ENCODE results near the gene ACAP3. TPM values are rescaled to one million over a fixed set of nuclear protein-coding genes. Genes with fewer than 3 reads are reported as not detected.
"Not testable (repeated sequence)": the region's sequence is repeated elsewhere in the genome, so short reads cannot be mapped to it uniquely, and the experiment has no call there.

Gene ACAP3
- total RNA-seq, 1 donor from 2014 or later = 35.3 TPM

DNA sequence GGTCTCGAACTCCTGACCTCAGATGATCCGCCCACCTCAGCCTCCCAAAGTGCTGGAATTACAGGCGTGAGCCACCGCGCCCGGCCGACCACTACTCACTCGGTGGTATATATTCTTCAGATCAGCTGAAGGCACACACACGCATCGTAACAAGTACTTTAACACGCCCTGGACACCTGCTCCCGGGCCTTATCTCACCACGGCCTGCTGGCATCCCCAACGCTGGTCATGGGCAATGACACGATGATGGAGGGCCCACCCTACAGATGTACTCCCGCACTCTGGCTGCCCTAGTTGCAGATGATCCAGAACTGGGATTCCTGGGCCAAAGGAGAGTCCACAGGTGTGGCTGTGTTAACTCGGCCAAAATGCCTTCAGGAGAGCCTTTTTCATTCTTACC is 45.7 kb downstream of the ACAP3 start:
- ATAC-seq = no peak

DNA sequence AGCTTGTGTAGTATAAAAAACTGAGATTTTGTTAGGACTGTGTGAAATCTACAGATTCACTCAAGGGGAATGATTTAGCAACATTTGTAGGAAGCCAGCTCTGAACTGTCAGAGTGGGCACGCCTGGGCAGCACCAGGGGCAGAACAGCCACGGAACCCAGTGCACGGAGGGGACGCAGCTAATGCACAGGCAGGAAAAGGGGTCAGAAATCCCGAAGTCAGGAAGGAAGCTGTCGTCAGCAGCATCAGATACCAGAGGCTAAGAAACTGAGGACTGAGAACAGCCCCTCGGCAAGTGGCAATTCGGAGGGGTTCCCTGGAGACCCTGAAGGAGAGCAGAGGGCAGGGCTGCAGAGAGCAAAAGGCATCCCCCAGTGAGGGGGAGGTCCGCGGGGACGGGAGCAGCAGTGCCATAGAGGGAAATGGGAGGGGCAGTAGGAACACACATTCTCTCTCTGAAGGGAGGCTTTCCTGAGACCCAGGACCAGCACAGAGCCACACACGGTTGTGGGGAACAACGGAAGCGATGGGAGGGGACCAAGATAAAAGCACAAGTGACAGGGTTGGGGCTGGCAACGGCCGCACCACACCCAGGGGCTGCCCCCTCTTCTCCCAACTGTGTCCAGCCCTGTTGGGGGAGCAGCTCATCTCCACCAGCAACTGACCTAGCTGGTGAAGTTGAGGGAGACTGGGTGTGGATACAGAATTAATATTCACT is 46.7 kb downstream of the ACAP3 start:
- ATAC-seq = no peak

DNA sequence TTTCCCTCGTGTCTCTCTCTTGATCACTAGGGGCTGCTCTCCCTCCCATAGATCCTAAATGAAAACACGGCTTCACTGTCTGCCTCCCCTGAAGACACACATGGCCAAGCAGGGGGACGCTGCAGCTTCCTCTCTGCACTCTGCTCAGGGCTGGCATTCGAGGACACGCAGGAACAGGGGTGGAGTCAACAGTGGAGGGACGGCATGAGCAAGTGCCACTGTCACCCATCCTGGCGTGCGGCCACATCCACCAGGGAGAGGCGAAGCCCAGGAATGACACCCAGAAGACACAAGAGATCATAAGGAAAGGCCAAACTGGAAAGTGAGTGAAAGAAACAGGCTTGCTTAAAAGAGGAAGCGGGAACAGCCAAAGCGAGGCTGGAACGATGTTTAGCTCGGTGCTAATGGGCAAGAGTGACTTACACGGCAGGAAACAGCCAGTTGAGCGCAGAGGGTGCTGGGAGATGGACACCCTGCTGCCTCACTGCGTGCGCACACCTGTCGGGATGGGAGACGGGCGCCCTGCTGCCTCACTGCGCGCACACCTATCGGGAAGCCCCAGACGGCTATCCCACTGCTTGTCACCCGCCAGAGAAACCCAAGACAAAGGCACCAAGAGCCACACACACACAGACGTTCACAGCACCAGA is 47.7 kb downstream of the ACAP3 start:
- no peak for ATAC-seq

DNA sequence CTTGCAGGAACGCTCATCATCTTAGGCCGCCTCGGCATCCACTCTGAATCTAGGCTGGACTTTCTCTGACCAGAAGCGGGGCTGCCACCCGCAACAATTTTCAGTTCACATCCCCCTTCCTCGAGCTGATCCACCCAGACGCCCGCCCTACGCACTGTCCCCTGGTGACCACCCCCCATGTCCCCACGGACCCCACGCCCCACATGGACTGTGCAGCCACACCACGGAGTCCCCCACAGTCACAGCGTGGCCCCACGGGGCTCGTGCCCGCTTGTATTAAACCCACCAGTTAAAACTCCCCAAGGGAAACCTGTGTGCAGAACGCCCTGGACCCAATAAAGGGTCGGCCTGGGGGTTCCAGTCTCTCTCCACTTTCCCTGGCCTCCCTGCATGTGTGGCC is 48.2 kb downstream of the ACAP3 start:
- no peak for ATAC-seq

DNA sequence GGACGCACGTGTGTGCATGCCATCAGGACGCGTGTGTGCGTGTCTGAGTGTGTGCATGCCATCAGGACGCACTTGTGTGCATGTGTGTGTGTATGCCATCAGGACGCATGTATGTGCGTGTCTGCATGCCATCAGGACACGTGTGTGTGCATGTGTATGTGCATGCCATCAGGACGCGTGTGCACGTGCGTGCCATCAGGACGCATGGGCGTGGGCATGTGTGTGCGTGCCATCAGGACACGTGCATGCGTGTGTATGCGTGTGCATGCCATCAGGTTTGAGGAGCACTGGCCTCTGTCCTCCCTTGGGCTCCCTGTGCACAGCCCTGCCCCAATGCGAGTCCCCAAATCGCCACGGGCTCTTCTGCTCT is 48.6 kb downstream of the ACAP3 start:
- no peak for ATAC-seq

DNA sequence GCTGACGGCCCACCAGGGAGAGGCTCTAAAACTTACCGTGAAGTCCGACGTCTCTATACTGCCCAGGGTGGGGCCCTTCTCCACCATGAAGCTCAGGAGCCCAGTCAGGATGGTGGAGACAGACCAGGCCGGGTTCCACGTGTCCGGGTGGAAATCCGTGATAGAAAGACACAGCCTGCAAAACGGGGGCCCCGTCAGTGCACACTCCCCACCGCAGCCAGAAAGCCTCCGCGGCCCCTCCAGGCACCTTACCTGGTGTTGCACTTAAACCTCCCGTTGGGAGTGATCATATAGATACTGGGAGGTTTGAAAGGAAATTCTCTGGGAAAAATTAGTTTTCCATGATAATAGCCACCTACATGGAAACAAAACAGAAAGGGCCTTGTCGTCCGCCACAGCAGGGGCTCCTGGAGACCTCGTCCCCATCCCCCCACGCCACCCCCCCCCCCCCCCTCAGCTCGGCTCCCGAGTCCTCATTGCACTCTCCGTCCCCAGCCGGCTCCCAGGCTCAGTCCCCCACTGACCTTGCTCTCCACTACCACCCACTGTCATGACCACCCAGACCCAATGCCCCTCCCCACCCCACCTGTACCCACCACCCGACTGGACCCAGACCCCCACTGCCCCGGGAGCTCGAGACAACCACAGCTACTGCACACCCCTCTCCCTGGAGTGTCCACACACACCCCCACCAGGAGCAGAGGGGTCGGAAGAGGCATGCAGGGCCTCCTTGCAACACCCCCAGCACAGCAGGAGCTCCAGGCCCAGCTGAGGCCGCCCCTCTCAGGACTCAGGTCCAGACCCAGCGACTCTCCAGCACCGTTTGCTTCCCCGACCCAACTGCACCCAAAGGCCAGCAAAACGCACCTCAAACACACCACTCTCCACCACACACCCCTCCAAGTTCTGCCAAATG is 50.5 kb downstream of the ACAP3 start:
- ATAC-seq = no peak

DNA sequence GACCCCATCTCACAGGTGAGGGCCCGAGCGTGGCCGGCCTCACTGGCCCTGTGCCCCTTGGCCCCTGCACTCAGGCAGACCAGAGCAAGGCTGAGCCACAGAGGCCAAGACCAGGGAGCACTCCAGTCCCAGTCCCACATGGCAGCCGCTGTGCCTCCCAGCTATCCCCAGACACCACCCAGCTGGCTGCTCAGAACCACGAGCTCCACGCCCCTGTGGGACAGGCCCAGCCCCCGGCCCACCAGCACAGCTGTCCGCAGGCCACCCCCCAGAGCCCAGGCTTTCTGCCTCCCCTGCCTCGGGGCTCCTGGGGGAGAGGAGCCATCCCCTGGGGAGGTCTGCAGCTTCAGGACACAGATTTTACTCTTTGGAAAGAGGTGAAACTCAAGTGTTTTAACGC is 52.1 kb downstream of the ACAP3 start:
- no peak for ATAC-seq

DNA sequence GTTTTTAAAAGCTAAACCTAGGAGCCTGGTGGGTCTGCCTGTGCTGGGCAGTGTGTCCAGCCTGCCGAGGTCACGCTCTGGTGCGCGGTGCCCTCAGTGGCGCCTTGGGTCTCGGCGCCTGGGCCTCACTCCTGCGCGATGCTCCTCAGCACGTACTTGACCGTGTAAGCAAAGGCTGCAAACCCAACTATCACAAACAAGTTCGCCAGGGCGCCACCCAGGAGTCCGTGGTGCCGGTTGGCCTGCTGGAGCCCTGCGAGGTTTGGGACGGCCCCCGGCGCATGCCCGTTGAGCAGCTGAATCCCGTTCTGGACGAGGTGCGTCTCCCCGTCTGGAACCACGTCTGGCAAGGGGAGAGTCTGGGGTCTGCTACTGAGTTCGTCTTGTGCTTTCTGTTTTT is 52.7 kb downstream of the ACAP3 start:
- no peak for ATAC-seq

DNA sequence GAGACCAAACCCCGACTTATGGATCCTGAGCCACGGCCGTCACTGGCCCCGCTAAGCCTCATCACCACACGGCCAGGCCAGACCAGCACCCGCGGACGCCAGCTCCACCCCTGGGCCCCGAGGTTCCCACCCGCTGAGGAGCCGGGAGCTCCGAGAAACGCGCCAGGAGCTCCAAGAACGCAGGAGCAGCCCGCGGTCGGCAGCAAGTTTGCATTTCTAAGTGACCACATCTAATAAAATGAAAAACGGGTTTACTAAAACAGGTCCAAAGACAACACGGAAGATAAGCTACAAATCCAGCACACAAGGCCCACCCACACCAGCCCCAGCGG is 53.1 kb downstream of the ACAP3 start:
- no peak for ATAC-seq

DNA sequence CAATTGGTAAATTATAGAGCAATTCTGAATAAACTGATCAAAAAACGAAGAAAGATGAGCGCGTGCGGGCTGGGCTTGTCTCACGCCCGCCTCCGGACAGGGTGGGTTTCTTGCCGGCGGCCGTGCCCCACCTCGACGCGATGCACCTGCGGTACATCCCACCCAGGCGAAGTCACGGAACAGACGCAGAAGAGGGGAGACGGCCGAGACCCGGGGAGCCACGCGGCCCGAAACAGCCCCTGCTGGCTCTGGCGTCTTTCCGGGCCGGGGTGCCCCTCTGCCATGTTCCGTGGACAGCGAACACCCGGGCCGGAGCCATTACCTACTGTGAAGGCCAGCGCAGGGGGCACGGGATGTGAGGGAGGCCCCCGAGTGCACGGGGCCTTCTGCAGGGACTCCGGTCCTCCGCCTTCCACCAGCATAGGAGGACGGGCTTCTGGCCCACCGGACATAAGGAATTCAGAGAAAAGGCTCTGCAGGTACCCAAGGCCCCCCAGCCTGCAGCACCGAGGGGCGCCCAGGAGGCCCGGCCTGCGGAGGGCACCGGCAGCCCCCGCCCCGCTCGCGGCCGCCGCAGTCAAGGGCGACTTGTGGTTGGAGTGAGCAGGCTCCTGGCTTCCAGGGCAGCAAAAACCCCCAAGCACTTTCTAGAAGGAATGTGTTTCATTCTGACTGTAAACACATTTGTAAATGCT is 53.6 kb downstream of the ACAP3 start:
- ATAC-seq = no peak

DNA sequence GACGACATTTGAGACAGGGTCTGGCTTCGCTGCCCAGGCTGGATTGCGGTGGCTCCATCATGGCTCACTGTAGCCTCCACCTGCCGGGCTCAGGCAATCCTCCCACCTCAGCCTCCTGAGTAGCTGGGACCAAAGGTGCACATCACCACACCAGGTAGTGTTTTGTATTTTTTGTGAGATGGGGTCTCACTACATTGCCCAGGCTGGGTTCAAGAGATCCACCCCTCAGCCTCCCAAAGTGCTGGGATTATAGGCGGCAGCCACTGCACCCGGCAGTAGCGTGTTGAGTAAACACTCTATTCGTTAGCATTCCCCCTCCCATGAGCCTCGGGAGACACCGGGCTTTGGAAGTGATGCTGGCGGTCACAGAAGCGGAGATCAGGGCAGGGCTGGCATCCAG is 54.4 kb downstream of the ACAP3 start:
- no peak for ATAC-seq

DNA sequence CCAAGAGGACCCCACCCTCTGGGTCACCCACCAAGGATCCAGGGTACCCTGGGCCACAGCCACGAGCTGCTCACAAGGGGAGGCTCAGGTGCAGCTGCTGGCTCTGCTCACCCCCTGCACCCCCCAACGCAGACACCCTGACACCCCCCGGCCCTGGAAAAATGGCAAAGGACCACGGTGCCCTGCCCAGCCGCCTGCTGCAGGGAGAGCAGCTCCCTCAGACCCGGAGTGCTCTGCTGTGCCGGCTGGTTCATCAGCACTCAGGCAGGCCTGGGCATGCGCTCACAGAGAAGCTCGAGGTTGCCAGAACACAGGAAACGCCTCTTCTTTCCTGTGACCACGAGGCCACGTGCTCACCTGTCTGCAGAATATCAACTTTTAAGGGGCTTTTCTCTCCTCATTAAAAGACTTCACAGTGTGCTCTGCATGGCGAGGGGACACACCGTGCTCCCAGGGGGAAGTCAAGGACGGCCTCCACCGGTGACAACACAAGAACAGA is 56.9 kb downstream of the ACAP3 start:
- ATAC-seq = peak; percentile 90

DNA sequence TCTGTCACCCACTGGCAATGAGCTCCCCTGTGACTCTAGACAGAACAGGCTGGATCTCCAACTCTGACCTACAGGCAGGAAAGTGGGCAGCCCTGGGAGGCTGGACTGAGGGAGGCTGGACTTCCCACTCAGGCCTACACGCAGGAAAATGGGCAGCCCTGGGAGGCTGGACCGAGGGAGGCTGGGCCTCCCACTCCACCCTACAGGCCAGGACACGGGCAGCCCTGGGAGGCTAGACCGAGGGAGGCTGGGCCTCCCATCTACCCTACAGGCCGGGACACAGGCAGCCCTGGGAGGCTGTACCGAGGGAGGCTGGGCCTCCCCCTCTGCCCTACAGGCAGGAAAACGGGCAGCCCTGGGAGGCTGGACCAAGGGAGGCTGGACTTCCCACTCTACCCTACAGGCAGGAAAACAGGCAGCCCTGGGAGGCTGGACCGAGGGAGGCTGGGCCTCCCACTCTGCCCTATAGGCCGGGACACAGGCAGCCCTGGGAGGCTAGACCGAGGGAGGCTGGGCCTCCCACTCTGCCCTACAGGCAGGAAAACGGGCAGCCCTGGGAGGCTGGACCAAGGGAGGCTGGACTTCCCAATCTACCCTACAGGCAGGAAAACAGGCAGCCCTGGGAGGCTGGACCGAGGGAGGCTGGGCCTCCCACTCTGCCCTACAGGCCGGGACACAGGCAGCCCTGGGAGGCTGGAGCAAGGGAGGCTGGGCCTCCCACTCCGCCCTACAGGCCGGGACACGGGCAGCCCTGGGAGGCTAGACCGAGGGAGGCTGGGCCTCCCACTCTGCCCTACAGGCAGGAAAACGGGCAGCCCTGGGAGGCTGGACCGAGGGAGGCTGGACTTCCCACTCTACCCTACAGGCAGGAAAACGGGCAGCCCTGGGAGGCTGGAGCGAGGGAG is 59.5 kb downstream of the ACAP3 start:
- not testable (repeated sequence) for ATAC-seq

DNA sequence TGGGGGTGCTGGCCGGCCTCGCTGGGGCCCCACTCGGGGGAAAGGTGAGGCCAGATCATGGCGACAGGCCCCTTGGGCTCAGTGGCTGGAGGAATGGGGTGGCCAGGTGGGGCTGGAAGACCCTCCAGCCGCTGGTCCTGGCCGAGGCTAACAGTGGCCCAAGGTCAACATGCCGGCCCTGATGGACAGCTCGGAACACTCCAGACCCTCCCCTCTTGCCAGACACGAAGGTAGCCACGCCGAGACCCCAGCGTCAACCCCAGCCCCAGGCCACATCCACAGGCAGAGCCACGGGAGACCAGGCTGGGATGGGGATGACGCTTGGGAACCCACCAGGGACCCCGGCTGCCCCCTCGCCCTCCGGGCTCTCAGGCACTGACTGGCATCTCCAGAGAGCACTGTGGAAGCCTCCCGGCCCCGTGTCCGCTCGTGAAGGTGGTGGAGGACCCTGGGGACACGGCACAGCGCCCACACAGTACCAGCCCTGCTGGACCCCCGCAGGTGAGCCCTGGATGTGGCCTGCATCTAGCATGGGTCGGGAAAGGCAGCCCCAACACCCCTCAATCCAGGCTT is 60.3 kb downstream of the ACAP3 start:
- peak; percentile 5 for ATAC-seq

DNA sequence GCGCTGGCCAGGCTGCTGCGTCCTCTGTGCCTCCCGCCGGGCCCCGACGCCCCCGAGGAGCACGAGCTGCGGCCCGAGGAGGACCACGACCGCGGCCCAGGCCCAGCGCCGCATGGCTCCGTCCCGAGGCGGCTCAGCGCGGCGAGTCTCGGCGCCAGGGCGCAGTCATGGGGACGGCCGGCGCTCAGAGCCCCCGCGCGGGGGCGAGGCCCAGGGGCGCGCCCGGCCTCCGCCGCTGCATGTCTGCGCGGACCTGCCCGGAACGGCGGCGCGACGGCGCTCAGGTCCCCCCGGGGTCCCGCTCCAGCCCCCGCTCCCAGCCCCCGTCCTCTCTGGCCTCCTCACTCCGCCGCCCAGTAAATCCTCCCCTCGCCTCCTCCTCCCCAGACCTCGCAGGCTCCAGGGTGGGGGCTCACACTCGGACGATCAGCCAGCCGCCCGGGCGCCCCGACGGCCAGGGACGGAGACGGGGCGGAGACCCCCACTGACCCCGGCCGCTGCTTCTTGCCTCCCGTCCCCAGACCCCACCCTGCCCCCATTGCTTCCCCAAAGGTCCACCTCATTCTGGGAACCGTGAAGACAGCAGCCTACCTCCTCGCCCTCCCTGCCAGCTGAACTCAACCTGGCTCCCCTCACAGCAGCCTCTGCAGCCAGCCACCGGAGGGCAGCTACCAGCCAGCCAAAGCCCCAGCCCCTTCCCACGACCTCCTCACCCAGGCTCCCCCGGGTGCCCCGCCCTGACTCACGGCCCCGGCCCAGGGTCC is 61.0 kb downstream of the ACAP3 start, which contains the start of gene C1QTNF12:
TSS of gene C1QTNF12 (minus strand) at position 146 of the 764 bp plus-strand sequence. CDS start at position 114, 32 bp downstream.
- peak; percentile 27 for ATAC-seq

DNA sequence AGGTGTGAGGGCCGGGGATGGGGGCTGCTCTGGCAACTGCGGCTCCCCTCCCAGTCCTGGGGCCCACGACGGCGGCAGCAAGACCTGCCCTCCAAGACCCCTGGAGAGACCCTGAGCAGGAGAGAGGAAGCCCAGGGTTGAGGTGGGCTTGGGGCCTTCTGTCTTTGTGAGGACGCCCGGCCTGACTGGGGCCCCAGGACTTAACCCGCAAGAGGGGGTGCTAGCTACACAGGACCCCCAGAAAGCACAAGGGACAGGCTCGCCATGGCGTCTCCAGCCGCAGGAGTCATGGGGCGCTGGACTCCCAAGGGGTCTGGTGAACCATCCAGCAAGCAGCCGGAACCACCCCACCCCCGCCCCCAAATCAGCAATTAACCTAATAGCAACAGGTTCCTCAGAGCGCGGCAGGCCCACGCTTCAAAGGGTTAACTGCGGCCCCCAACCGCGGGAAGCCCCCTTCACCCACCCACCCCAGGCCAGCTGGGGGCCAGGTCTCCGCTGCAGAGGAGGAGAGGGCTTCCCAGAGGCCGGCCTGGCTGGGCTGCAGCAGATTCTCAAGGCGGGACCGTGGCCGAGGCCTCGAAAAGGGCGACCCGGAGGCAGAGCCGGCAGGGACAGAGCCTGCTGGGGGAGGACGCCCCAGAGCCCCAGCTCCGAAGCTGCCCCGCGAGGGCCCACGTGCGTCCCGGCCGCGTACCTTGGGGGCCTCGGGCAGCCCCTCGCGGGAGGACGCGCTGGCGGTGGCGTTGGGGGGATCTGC is 61.7 kb downstream of the ACAP3 start:
- ATAC-seq = no peak

DNA sequence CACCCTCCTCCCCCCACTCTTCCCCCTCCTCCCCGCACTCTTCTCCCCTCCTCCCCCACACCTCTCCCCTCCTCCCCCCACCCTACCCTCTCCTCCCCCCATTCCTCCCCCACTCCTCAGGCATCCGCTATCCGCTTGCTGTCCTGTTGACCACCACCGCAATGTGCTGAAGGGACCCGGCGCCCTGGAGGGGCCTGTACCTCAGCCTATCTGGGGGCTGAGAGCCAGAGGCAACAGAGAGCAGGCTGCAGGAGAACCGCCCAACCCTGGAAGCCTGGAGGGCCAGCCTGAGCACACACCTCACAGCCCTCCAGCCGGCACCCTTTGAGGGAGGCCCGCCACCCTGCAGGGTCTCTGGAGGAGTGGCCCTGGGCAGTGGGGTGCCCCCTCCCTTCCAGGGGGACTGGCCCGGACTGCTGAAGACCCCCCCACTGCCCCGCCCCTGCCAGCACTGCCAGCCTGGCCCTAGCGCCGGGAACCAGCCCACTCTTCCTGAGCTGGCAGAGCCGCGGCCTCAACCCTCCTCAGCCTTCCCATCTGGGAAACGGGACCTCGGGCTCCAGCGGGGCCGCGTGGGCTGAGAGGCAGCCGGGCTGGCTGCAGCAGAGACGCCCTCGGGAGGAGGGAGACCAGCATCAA is 62.4 kb downstream of the ACAP3 start:
- no peak for ATAC-seq

DNA sequence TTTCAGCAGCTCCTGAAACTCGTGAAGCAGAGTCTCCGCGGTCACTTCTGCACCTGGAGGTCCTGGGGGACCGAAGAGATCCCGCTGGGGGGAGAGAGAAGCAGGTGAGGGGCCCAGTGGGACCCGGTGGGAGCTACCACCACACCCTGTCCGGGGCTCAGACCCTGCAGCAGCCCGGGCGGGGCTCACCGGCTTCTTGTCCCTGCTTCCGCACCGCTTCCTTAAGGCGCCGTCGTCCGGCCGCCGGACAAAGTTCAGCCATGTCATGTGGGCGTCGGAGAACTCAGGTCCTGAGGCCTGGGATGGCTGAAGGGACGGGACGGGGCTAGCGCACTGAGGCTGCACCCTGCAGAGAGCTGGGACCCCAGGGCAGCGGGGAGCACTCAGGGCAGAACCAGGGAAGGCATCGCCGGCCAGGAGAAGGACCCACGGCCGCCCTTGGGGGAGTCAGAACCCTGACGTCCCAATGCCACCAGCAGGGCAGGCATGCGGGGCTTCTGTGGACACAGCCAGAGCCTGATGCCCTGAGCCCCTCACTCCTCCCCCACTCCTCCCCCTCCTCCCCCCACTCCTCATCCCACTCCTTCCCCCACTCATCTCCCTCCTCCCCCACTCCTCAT is 63.4 kb downstream of the ACAP3 start:
- no peak for ATAC-seq

DNA sequence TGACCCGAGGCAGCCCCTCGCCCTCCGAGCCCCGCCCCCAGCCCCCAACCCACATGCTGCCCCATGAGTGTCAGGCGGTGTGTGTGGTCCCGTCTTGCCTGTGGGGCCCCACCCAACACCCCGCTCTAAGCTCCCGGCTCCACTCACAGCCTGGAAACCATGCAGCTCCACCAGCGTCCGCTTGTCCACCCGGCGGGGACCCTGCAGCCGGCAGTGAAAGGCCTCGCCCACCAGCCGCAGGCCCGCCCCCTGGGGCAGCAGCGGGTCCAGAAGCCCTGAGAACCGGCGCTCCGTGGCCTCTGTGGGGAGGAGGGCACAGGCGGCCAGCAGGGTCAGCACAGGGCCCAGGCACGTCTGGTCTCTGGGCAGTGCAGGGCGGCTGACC is 63.9 kb downstream of the ACAP3 start:
- ATAC-seq = no peak

Measured in esophagus mucosa (tissue), 1 donor.